GM12878 (cell line): Measurements from ENCODE around the gene SP4. TPM values are rescaled to one million over a fixed set of nuclear protein-coding genes. Genes with fewer than 3 reads are reported as not detected.
A peak's percentile ranks its signal among the peaks of the same experiment; 100 is the strongest.

Experiments
- EGR1 ChIP-seq, 2 experiments: IDR thresholded peaks; 1 replicate in 1 of 2; 2 replicates in 1 of 2; pipeline ENCODE4 v1.6.1; 2011 to 2012; ENCODE audit warnings: low read depth in 2 of 2, low read length in 2 of 2, borderline replicate concordance in 1 of 2, mild to moderate bottlenecking in 1 of 2, moderate library complexity in 1 of 2
- IRF4 ChIP-seq: IDR thresholded peaks from 2 replicates; pipeline ENCODE4 v1.6.1; 2011; ENCODE audit warnings: low read depth, low read length
- MXI1 ChIP-seq: fragments of 150-350 bp; IDR thresholded peaks from 2 replicates; pipeline ENCODE4 v1.6.1; 2011; ENCODE audit warnings: low read depth, mild to moderate bottlenecking, inconsistent platforms, low read length, improper control_type of control experiment
- NR2F1 ChIP-seq: fragments of 450-650 bp; conservative IDR thresholded peaks from 2 replicates; pipeline ENCODE4 v1.6.1; 2017; ENCODE audit warnings: mild to moderate bottlenecking
- RAD51 ChIP-seq: fragments of 450-650 bp; IDR thresholded peaks from 2 replicates; pipeline ENCODE4 v1.6.1; 2016; ENCODE audit warnings: moderate library complexity, mild to moderate bottlenecking, inconsistent platforms
- SIN3A ChIP-seq: IDR thresholded peaks from 2 replicates; pipeline ENCODE4 v1.6.1; 2012; ENCODE audit warnings: low read depth, low read length, improper control_type of control experiment
- SMARCA5 ChIP-seq: fragments of 450-650 bp; IDR thresholded peaks from 2 replicates; pipeline ENCODE4 v1.6.1; 2017; ENCODE audit warnings: mild to moderate bottlenecking
- YBX1 ChIP-seq: fragments of 450-650 bp; IDR thresholded peaks from 2 replicates; pipeline ENCODE4 v1.6.1; 2016; ENCODE audit warnings: antibody characterized with exemption
- polyA plus RNA-seq, 11 experiments: library from polyadenylated mRNA; depleted of rRNA in 4 of 11; unstranded in 6 of 11; stranded (reverse) in 5 of 11; fragments of >200 nt; fragmentation: Nextera tagmentation in 4 of 11; fragmentation: Illumina TruSeq in 1 of 11; extraction: Ambion mirVana in 4 of 11; extraction: Trizol in 1 of 11; gene quantifications; 1 replicate in 1 of 11; 2 replicates in 10 of 11; pipeline versions ENCODE4 v1.2.1 to v1.2.3, GENCODE V29; 2011 to 2016; ENCODE audit warnings: inconsistent platforms in 2 of 11, missing spikeins in 2 of 11, low read depth in 1 of 11
- total RNA-seq, 4 experiments: library from RNA; depleted of rRNA in 3 of 4; stranded (reverse); fragments of >200 nt in 3 of 4; fragmentation: Illumina TruSeq in 1 of 4; extraction: Trizol in 1 of 4; gene quantifications; 2 replicates each; pipeline versions ENCODE4 v1.2.1 to v1.2.3, GENCODE V29; 2013 to 2021
- TF ChIP-seq, protein P1 (sequence below): IDR thresholded peaks from 2 replicates; pipeline ENCODE4 v1.6.1; 2012; ENCODE audit warnings: mild to moderate bottlenecking, low read depth, low read length
- TF ChIP-seq, protein P2 (sequence below): IDR thresholded peaks from 2 replicates; pipeline ENCODE4 v1.6.1; 2012; ENCODE audit warnings: low read length, inconsistent platforms
- TF ChIP-seq, protein P3 (sequence below): fragments of 450-650 bp; IDR thresholded peaks from 2 replicates; pipeline ENCODE4 v1.6.1; 2014; ENCODE audit warnings: mild to moderate bottlenecking
- TF ChIP-seq, protein P4 (sequence below): fragments of 150-350 bp; IDR thresholded peaks from 2 replicates; pipeline ENCODE4 v1.6.1; 2016; ENCODE audit warnings: low read depth, low read length
- TF ChIP-seq, protein P5 (sequence below): IDR thresholded peaks from 2 replicates; pipeline ENCODE4 v1.6.1; 2012; ENCODE audit warnings: improper control_type of control experiment, low read depth, low read length; ENCODE audit not compliant: insufficient replicate concordance

The SP4 gene
- total and polyA plus RNA-seq, 10 of the 15 experiments (the other 5 are each of a cell fraction or from before 2014, with no cell fraction given), result 6.2 to 32.4 (median 16.1) TPM

DNA sequence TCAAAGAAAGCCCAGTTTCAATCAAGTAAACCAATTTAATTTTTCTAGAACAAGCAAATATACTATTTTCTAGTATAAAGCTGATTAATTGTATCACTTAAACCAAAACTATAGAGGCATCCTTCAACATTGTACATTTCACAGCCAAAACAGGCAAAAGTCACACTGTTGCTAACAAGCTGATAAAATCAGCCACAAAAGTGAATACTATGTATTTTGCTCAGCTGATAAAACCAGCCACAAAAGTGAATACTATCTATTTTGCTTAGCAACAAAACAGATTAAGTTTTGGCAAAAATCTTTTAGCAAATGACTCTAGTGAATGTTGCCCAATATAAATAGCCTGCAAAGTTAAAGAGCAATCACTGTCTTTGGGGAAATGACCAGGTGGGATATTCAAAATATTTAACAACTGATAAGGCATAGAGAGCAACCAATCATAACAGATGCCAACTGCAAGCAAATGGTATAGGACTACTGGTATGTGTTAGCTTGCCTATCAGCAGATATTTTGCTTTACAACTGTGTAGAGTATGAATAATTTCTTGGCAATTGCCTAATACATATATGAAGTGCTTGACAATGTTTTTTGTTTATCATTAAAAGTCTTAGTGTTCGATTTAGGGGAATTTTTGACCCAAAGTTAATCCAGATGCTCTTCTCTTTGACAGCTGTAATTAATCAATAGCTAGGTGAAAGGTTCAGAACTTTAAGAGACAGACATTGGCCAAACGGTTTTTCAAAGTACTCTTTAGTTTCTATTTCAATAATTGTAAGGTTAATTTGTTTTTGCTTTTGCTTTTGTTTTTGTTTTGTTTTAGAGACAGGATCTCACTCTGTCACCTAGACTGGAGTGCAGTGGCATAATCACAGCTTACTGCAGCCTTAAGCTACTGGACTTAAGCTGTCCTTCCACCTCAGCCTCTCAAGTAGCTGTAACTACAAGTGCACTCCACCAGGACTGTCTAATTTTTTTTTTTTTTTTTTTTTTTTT, 44.4 kb upstream of the SP4 start (continued):
- TF ChIP-seq EGR1 (IDR thresholded peaks at IDR 0.05; ENCODE audit: borderline replicate concordance in 1 of 2, low read depth in 2 of 2, low read length in 2 of 2), result no peak
- 0 out of 2 replicates have a peak, but pooled peaks have one; percentile 24 for TF ChIP-seq NR2F1
- no peak for TF ChIP-seq MXI1
- TF ChIP-seq, protein P1, sequence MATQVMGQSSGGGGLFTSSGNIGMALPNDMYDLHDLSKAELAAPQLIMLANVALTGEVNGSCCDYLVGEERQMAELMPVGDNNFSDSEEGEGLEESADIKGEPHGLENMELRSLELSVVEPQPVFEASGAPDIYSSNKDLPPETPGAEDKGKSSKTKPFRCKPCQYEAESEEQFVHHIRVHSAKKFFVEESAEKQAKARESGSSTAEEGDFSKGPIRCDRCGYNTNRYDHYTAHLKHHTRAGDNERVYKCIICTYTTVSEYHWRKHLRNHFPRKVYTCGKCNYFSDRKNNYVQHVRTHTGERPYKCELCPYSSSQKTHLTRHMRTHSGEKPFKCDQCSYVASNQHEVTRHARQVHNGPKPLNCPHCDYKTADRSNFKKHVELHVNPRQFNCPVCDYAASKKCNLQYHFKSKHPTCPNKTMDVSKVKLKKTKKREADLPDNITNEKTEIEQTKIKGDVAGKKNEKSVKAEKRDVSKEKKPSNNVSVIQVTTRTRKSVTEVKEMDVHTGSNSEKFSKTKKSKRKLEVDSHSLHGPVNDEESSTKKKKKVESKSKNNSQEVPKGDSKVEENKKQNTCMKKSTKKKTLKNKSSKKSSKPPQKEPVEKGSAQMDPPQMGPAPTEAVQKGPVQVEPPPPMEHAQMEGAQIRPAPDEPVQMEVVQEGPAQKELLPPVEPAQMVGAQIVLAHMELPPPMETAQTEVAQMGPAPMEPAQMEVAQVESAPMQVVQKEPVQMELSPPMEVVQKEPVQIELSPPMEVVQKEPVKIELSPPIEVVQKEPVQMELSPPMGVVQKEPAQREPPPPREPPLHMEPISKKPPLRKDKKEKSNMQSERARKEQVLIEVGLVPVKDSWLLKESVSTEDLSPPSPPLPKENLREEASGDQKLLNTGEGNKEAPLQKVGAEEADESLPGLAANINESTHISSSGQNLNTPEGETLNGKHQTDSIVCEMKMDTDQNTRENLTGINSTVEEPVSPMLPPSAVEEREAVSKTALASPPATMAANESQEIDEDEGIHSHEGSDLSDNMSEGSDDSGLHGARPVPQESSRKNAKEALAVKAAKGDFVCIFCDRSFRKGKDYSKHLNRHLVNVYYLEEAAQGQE, result no peak
- 0 out of 2 replicates have a peak, but pooled peaks have one; percentile 23 for TF ChIP-seq IRF4
- no peak for TF ChIP-seq SIN3A
- TF ChIP-seq RAD51, result no peak
- TF ChIP-seq, protein P2, sequence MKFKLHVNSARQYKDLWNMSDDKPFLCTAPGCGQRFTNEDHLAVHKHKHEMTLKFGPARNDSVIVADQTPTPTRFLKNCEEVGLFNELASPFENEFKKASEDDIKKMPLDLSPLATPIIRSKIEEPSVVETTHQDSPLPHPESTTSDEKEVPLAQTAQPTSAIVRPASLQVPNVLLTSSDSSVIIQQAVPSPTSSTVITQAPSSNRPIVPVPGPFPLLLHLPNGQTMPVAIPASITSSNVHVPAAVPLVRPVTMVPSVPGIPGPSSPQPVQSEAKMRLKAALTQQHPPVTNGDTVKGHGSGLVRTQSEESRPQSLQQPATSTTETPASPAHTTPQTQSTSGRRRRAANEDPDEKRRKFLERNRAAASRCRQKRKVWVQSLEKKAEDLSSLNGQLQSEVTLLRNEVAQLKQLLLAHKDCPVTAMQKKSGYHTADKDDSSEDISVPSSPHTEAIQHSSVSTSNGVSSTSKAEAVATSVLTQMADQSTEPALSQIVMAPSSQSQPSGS, result no peak
- TF ChIP-seq YBX1, result no peak
- TF ChIP-seq, protein P3, sequence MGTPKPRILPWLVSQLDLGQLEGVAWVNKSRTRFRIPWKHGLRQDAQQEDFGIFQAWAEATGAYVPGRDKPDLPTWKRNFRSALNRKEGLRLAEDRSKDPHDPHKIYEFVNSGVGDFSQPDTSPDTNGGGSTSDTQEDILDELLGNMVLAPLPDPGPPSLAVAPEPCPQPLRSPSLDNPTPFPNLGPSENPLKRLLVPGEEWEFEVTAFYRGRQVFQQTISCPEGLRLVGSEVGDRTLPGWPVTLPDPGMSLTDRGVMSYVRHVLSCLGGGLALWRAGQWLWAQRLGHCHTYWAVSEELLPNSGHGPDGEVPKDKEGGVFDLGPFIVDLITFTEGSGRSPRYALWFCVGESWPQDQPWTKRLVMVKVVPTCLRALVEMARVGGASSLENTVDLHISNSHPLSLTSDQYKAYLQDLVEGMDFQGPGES, result no peak
- TF ChIP-seq, protein P4, sequence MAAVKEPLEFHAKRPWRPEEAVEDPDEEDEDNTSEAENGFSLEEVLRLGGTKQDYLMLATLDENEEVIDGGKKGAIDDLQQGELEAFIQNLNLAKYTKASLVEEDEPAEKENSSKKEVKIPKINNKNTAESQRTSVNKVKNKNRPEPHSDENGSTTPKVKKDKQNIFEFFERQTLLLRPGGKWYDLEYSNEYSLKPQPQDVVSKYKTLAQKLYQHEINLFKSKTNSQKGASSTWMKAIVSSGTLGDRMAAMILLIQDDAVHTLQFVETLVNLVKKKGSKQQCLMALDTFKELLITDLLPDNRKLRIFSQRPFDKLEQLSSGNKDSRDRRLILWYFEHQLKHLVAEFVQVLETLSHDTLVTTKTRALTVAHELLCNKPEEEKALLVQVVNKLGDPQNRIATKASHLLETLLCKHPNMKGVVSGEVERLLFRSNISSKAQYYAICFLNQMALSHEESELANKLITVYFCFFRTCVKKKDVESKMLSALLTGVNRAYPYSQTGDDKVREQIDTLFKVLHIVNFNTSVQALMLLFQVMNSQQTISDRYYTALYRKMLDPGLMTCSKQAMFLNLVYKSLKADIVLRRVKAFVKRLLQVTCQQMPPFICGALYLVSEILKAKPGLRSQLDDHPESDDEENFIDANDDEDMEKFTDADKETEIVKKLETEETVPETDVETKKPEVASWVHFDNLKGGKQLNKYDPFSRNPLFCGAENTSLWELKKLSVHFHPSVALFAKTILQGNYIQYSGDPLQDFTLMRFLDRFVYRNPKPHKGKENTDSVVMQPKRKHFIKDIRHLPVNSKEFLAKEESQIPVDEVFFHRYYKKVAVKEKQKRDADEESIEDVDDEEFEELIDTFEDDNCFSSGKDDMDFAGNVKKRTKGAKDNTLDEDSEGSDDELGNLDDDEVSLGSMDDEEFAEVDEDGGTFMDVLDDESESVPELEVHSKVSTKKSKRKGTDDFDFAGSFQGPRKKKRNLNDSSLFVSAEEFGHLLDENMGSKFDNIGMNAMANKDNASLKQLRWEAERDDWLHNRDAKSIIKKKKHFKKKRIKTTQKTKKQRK, result no peak
- no peak for TF ChIP-seq SMARCA5
- TF ChIP-seq, protein P5, sequence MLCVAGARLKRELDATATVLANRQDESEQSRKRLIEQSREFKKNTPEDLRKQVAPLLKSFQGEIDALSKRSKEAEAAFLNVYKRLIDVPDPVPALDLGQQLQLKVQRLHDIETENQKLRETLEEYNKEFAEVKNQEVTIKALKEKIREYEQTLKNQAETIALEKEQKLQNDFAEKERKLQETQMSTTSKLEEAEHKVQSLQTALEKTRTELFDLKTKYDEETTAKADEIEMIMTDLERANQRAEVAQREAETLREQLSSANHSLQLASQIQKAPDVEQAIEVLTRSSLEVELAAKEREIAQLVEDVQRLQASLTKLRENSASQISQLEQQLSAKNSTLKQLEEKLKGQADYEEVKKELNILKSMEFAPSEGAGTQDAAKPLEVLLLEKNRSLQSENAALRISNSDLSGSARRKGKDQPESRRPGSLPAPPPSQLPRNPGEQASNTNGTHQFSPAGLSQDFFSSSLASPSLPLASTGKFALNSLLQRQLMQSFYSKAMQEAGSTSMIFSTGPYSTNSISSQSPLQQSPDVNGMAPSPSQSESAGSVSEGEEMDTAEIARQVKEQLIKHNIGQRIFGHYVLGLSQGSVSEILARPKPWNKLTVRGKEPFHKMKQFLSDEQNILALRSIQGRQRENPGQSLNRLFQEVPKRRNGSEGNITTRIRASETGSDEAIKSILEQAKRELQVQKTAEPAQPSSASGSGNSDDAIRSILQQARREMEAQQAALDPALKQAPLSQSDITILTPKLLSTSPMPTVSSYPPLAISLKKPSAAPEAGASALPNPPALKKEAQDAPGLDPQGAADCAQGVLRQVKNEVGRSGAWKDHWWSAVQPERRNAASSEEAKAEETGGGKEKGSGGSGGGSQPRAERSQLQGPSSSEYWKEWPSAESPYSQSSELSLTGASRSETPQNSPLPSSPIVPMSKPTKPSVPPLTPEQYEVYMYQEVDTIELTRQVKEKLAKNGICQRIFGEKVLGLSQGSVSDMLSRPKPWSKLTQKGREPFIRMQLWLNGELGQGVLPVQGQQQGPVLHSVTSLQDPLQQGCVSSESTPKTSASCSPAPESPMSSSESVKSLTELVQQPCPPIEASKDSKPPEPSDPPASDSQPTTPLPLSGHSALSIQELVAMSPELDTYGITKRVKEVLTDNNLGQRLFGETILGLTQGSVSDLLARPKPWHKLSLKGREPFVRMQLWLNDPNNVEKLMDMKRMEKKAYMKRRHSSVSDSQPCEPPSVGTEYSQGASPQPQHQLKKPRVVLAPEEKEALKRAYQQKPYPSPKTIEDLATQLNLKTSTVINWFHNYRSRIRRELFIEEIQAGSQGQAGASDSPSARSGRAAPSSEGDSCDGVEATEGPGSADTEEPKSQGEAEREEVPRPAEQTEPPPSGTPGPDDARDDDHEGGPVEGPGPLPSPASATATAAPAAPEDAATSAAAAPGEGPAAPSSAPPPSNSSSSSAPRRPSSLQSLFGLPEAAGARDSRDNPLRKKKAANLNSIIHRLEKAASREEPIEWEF, result peak; percentile 14
